PFSK-1 (cell line): ENCODE measurements around the gene KRT78.

ENCODE experiments used
- FOXP2 ChIP-seq: optimal IDR thresholded peaks from 2 replicates; pipeline ENCODE3; 2011; ENCODE audit warnings: borderline replicate concordance, control low read depth, inconsistent platforms; ENCODE audit not compliant: insufficient read depth; ENCODE audit errors: extremely low read length, extremely low read depth
- POLR2AphosphoS5 ChIP-seq: IDR thresholded peaks from 2 replicates; pipeline ENCODE4 v1.6.1; 2012; ENCODE audit warnings: low read depth, mild to moderate bottlenecking, control low read depth, low read length, moderate library complexity
- SIN3A ChIP-seq: IDR thresholded peaks from 2 replicates; pipeline ENCODE4 v1.6.1; 2012; ENCODE audit warnings: mild to moderate bottlenecking, low read length, moderate library complexity, borderline replicate concordance; ENCODE audit not compliant: insufficient read depth
- TAF1 ChIP-seq: IDR thresholded peaks from 2 replicates; pipeline ENCODE4 v1.6.1; 2012; ENCODE audit warnings: low read length, control low read depth, borderline replicate concordance; ENCODE audit not compliant: insufficient read depth
- TF ChIP-seq, protein P1 (sequence below), 2 experiments: IDR thresholded peaks; 2 replicates each; pipeline versions ENCODE4 v1.6.1 to v1.8.0; 2011 to 2012; ENCODE audit warnings: low read depth in 2 of 2, low read length in 2 of 2, control low read depth in 1 of 2, inconsistent platforms in 1 of 2, mild to moderate bottlenecking in 1 of 2, moderate library complexity in 1 of 2; ENCODE audit not compliant: insufficient read depth in 1 of 2

KRT78 gene

DNA sequence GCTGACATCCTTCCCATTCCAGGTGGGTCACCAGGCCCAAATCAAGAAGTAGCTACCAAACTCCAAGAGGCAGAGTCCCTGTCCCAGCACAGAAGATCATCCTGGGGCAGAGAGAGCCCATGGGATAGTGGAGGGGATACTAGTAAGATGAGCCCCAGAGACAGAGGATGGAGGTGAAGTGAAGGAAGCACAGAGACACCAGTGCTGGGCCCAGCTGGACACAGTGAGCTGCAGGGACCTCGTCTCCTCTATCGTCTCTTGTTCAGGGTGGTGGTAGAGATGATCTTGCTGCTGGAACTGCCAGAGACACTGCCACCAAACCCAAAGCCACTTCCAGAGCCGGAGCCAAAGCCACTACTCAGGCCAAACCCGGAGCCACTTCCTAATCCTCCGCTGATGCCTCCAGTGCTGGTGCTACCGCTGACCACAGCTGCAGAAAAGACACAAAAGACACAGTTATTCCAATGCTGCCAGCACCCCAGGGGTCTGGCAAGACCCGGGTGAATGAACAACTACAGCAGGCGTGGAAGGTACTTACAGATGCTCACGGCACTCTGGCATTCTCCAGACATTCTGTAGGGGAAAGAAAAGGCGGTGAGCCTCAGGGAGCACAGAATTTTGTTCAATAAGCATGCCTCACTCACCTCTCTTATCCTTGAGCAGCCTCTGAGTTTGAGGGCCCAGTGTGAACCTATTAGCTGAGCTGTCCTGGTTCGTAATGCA, 41.8 kb downstream of the KRT78 start:
- TF ChIP-seq TAF1 (no peak), POLR2AphosphoS5 (no peak), FOXP2 (no peak), SIN3A (no peak)
- TF ChIP-seq, protein P1, sequence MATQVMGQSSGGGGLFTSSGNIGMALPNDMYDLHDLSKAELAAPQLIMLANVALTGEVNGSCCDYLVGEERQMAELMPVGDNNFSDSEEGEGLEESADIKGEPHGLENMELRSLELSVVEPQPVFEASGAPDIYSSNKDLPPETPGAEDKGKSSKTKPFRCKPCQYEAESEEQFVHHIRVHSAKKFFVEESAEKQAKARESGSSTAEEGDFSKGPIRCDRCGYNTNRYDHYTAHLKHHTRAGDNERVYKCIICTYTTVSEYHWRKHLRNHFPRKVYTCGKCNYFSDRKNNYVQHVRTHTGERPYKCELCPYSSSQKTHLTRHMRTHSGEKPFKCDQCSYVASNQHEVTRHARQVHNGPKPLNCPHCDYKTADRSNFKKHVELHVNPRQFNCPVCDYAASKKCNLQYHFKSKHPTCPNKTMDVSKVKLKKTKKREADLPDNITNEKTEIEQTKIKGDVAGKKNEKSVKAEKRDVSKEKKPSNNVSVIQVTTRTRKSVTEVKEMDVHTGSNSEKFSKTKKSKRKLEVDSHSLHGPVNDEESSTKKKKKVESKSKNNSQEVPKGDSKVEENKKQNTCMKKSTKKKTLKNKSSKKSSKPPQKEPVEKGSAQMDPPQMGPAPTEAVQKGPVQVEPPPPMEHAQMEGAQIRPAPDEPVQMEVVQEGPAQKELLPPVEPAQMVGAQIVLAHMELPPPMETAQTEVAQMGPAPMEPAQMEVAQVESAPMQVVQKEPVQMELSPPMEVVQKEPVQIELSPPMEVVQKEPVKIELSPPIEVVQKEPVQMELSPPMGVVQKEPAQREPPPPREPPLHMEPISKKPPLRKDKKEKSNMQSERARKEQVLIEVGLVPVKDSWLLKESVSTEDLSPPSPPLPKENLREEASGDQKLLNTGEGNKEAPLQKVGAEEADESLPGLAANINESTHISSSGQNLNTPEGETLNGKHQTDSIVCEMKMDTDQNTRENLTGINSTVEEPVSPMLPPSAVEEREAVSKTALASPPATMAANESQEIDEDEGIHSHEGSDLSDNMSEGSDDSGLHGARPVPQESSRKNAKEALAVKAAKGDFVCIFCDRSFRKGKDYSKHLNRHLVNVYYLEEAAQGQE (IDR thresholded peaks at IDR 0.05; ENCODE audit: insufficient read depth in 1 of 2, low read depth in 2 of 2, low read length in 2 of 2), result no peak

DNA sequence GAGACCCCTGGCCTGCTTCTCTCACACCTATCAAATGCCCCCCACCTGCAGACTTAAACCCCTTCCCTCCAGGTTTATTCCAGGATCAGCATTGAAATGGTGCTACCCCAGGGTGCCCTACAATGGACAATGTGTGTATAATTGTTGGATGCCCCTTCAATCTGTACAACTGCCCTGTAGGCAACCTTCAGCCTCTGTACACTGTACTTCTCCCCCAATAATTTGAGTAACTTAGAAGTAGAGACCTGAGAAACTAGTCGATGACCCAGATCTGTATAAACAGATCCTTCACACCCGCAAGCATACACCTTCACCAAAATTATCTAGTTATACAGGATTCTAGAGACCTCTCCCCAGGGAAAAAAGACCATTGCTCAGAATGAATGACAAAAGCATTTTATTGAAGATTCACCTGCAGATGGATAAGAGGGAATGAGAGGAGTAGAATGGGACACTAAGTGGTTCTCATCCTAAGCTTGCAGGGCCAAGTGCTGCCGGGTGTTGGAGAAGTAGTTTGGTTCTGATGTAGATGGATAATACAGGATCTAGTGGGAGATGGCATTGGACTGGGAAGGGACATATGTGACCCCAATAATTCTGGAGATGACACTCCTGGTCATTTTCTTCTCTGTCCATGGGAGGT, 42.5 kb downstream of the KRT78 start:
- TF ChIP-seq TAF1 (no peak), FOXP2 (no peak), SIN3A (no peak), POLR2AphosphoS5 (no peak)
- TF ChIP-seq, protein P1 (IDR thresholded peaks at IDR 0.05; ENCODE audit: insufficient read depth in 1 of 2, low read depth in 2 of 2, low read length in 2 of 2), result no peak

DNA sequence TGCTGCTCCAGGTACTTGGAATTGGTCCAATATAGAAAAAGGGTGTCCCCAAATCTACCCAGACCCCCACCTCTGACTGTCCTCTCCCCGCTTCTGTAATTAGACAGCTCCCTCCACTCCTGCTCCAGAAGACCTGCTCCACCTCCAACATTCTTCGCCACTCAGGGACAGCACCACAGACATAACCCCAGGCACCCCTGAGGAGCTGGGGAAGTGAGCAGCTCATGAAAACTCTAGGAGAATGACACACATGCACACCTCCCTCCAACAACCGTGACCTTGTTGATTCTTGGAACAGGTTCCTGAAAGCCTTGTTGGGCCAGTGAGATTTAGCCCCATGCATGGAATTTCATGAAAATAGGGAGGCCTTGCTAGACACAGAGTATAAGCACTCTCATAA, 43.1 kb downstream of the KRT78 start:
- no peak for TF ChIP-seq POLR2AphosphoS5
- no peak for TF ChIP-seq SIN3A
- no peak for TF ChIP-seq TAF1
- no peak for TF ChIP-seq FOXP2
- TF ChIP-seq, protein P1 (IDR thresholded peaks at IDR 0.05; ENCODE audit: insufficient read depth in 1 of 2, low read depth in 2 of 2, low read length in 2 of 2), result no peak

DNA sequence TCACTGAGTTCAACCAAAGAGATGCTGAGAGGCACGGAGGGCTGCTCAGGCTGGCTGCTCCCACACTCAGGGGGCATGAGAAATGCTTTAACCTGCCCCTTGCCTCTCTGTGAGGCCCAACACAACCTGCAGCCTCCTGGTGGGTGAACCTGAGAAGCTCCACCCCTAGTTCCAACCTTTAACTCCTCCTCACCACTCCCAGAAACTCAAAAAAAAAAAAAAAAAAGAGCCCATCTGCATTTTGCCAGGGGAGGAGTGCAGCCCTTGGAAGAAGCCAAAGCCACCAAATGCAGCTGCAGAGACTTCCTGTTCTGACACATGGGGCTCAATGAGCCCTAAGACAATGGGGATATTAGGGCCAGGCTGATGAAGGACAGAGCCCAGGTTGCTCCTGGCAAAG, 43.8 kb downstream of the KRT78 start:
- TF ChIP-seq FOXP2, result no peak
- no peak for TF ChIP-seq TAF1
- TF ChIP-seq, protein P1 (IDR thresholded peaks at IDR 0.05; ENCODE audit: insufficient read depth in 1 of 2, low read depth in 2 of 2, low read length in 2 of 2), result no peak
- no peak for TF ChIP-seq POLR2AphosphoS5
- TF ChIP-seq SIN3A, result no peak
